Ishikawa (cell line): ENCODE data around the gene MGLL.

Source experiments
- CEBPB ChIP-seq: IDR thresholded peaks from 2 replicates; pipeline ENCODE4 v1.6.1; 2012
- CREB1 ChIP-seq: IDR thresholded peaks from 2 replicates; pipeline ENCODE4 v1.6.1; 2012; ENCODE audit warnings: low read depth
- EGR1 ChIP-seq: IDR thresholded peaks from 2 replicates; pipeline ENCODE4 v1.6.1; 2012
- EP300 ChIP-seq: IDR thresholded peaks from 2 replicates; pipeline ENCODE4 v1.6.1; 2012; ENCODE audit warnings: borderline replicate concordance
- FOXM1 ChIP-seq: IDR thresholded peaks from 2 replicates; pipeline ENCODE4 v1.6.1; 2012; ENCODE audit warnings: low read depth, borderline replicate concordance
- MAX ChIP-seq: IDR thresholded peaks from 2 replicates; pipeline ENCODE4 v1.6.1; 2012
- NFIC ChIP-seq: IDR thresholded peaks from 2 replicates; pipeline ENCODE4 v1.6.1; 2012
- RAD21 ChIP-seq: IDR thresholded peaks from 2 replicates; pipeline ENCODE4 v1.6.1; 2012; ENCODE audit warnings: low read depth
- REST ChIP-seq: IDR thresholded peaks from 2 replicates; pipeline ENCODE4 v1.6.1; 2012; ENCODE audit warnings: low read depth, mild to moderate bottlenecking
- TAF1 ChIP-seq: IDR thresholded peaks from 2 replicates; pipeline ENCODE4 v1.6.1; 2012; ENCODE audit warnings: low read depth, mild to moderate bottlenecking
- TCF12 ChIP-seq: IDR thresholded peaks from 2 replicates; pipeline ENCODE4 v1.6.1; 2012; ENCODE audit warnings: low read depth
- TEAD4 ChIP-seq: IDR thresholded peaks from 2 replicates; pipeline ENCODE4 v1.6.1; 2012
- USF1 ChIP-seq: IDR thresholded peaks from 2 replicates; pipeline ENCODE4 v1.6.1; 2012
- YY1 ChIP-seq: IDR thresholded peaks from 2 replicates; pipeline ENCODE4 v1.6.1; 2012; ENCODE audit warnings: low read depth
- ZBTB7A ChIP-seq: IDR thresholded peaks from 2 replicates; pipeline ENCODE4 v1.6.1; 2012; ENCODE audit warnings: low read depth

The MGLL gene

GRCh38 chr3:127712881-127713771, 109.2 kb downstream of the MGLL start:
- 0 out of 2 replicates have a peak, but pooled peaks have one; percentile 26 for TF ChIP-seq NFIC
- no peak for TF ChIP-seq ZBTB7A

- TF ChIP-seq NFIC, result no peak
- TF ChIP-seq EP300, result no peak
- no peak for TF ChIP-seq ZBTB7A
- no peak for TF ChIP-seq MAX
- no peak for TF ChIP-seq USF1
- TF ChIP-seq TCF12, result no peak
- no peak for TF ChIP-seq RAD21
- no peak for TF ChIP-seq TAF1
- TF ChIP-seq TEAD4, result no peak
- no peak for TF ChIP-seq CREB1
- no peak for TF ChIP-seq EGR1
- no peak for TF ChIP-seq REST
- TF ChIP-seq FOXM1, result no peak
- TF ChIP-seq CEBPB, result no peak
Measured at GRCh38 chr3:127712461-127712860, 109.9 kb downstream of the MGLL start.

- TF ChIP-seq TCF12, result no peak
- TF ChIP-seq MAX, result no peak
- no peak for TF ChIP-seq FOXM1
- TF ChIP-seq RAD21, result no peak
- TF ChIP-seq USF1, result no peak
- no peak for TF ChIP-seq YY1
- no peak for TF ChIP-seq TEAD4
- no peak for TF ChIP-seq CEBPB
- no peak for TF ChIP-seq TAF1
- no peak for TF ChIP-seq EP300
- no peak for TF ChIP-seq REST
- TF ChIP-seq CREB1, result no peak
- no peak for TF ChIP-seq EGR1
- TF ChIP-seq ZBTB7A, result no peak
Measured at GRCh38 chr3:127711896-127712295, 110.4 kb downstream of the MGLL start.

- TF ChIP-seq TAF1 (no peak), NFIC (no peak), TCF12 (no peak), REST (no peak), CREB1 (no peak), EP300 (no peak)
Measured at GRCh38 chr3:127711021-127711695, 111.2 kb downstream of the MGLL start.
